Fibroblast of pulmonary artery (primary cell): Measurements from ENCODE around the gene MALL.
A peak's percentile ranks its signal among the peaks of the same experiment; 100 is the strongest.

Source experiments
- DNase-seq: peaks from one replicate; pipeline ENCODE4 v3.0.0-alpha.2; 2010; ENCODE audit warnings: low read depth
- H3K4me3 ChIP-seq: replicated peaks from 2 replicates; pipeline ENCODE4 v1.5.1; 2011; ENCODE audit warnings: low read depth, mild to moderate bottlenecking, control low read depth, low read length, moderate library complexity
- TF ChIP-seq, protein P1 (sequence below): IDR thresholded peaks from 2 replicates; pipeline ENCODE4 v1.5.1; 2011; ENCODE audit warnings: mild to moderate bottlenecking, control low read depth, low read length, inconsistent platforms; ENCODE audit errors: missing control alignments

The MALL gene

DNA sequence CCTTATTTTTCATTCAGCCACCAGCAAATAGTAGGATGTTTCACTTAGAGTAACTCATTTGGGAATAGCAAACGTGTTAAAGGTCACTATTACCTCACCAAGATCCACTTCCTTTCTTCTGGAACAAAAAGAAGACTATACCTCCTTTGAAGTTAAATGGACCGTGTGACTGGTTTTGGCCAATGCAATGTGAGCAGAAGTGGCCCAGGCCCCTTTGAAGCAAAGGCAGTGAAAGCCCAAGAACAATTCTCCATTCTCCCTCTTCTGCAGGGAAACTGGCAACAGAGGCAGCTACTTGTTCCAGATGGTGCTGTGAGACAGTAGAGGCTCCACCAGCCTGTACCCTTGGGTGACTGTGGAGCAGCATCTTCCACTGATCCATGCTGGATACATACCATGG lies 11.3 kb upstream of the MALL start:
- TF ChIP-seq, protein P1, sequence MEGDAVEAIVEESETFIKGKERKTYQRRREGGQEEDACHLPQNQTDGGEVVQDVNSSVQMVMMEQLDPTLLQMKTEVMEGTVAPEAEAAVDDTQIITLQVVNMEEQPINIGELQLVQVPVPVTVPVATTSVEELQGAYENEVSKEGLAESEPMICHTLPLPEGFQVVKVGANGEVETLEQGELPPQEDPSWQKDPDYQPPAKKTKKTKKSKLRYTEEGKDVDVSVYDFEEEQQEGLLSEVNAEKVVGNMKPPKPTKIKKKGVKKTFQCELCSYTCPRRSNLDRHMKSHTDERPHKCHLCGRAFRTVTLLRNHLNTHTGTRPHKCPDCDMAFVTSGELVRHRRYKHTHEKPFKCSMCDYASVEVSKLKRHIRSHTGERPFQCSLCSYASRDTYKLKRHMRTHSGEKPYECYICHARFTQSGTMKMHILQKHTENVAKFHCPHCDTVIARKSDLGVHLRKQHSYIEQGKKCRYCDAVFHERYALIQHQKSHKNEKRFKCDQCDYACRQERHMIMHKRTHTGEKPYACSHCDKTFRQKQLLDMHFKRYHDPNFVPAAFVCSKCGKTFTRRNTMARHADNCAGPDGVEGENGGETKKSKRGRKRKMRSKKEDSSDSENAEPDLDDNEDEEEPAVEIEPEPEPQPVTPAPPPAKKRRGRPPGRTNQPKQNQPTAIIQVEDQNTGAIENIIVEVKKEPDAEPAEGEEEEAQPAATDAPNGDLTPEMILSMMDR, result no peak
- DNase-seq, result no peak
- no peak overlapping the region for H3K4me3 ChIP-seq

GRCh38 chr2:110126086-110126773 lies 10.6 kb upstream of the MALL start:
- DNase-seq, result peak; percentile 25
- no peak overlapping the region for H3K4me3 ChIP-seq
- TF ChIP-seq, protein P1, result no peak

GRCh38 chr2:110124939-110125691 lies 9.5 kb upstream of the MALL start:
- no peak overlapping the region for H3K4me3 ChIP-seq
- DNase-seq, result peak; percentile 61
- TF ChIP-seq, protein P1, result no peak

DNA sequence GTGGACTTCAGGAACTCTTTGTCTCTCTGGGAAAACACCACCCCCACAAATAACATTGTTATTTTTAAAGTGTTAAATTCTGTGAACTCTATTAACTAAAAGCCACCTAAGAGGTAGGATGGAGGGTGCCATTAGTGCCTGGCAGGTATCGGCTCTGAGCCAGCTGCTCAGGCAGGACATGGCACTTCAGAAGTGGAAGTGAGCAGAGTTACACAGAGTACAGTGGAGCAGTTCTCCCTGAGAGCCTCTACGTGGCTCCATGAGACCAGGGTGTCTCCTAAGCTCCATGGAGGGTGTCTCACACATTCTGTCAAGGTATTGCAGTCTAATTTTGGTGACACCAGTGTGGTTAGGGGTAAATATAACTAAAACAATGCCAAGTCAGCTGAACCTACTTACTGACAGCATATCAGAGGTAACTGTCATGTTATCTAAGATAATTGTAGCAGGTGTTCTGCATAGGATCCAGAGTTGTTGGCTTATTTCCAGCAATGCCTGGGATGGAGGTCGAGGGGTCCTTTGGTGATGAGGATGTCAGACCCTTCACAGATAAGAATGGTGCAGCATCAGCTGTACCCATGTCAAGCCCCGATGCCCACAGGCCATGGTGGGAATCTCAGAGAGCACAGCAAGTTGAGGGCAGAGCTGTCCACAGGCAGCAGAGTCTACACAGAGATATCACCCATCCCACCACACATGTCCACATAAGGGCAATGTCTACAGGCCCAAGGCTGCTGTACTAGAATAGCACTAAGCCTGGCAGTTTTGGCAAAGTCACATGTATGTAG lies 8.6 kb upstream of the MALL start:
- TF ChIP-seq, protein P1, result no peak
- DNase-seq, result no peak
- H3K4me3 ChIP-seq, result no peak overlapping the region

GRCh38 chr2:110121592-110121991 lies 6.0 kb upstream of the MALL start:
- TF ChIP-seq, protein P1, result no peak
- H3K4me3 ChIP-seq, result no peak overlapping the region
- DNase-seq, result no peak

DNA sequence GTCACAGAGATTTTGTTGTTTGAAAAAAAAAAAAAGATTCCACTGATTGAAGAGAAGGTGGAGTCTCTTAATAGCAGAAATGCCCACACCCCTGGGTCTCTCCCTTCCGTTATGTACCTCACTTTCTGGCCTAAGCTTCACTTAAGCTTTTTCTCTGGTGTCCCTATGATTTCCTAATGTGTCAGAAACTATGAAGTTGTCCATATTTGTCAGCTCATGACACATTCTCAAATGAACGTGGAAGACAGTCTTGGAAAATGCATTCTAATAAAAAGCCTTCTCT lies 5.4 kb upstream of the MALL start:
- H3K4me3 ChIP-seq, result no peak overlapping the region
- DNase-seq, result no peak
- TF ChIP-seq, protein P1, result no peak
